ENCODE measurements around the gene JARID2. TPM values are rescaled to one million over a fixed set of nuclear protein-coding genes. Genes with fewer than 3 reads are reported as not detected.
A peak's percentile ranks its signal among the peaks of the same experiment; 100 is the strongest.

The JARID2 gene
- total and polyA plus RNA-seq, 2 of the 8 experiments (the other 6 are each of a cell fraction or from before 2014, with no cell fraction given) = 60.1 to 239 TPM

- Histone ChIP-seq H2AFZ (ENCODE audit: low read length) (no peak overlapping the region), H3K4ac (replicated peaks; ENCODE audit: insufficient read length, low read depth, low read length) (peak overlapping the region; percentile 57), H3K36me3 (ENCODE audit: control insufficient read depth in 2 of 4, insufficient read depth in 4 of 4, low read length in 3 of 4) (0 out of 8 replicates have a peak, but pooled peaks cover 0 to 3% (median 0%) of the 10 kb centered on the region in 4 experiments), H3K18ac (ENCODE audit: extremely low read depth, low read length) (peak overlapping the region; percentile 98), H3K9me3 (ENCODE audit: insufficient read depth in 2 of 2, low read depth in 1 of 2, low read length in 1 of 2) (no peaks in the 10 kb centered on the region), H3K9ac (replicated peaks in 1 of 4; ENCODE audit: extremely low read depth in 1 of 4, low read depth in 3 of 4, low read length in 3 of 4) (peak overlapping the region; percentile 80 to 85 (median 82)), H3K27me3 (replicated peaks in 1 of 4; ENCODE audit: control insufficient read depth in 3 of 4, extremely low read depth in 1 of 4, insufficient read depth in 3 of 4, low read length in 3 of 4) (no peaks in the 10 kb centered on the region), H4K20me1 (replicated peaks in 1 of 2; ENCODE audit: control insufficient read depth in 1 of 2, insufficient read depth in 2 of 2, low read length in 2 of 2) (peaks cover 37 to 46% of the 10 kb centered on the region in 2 experiments), H3K79me1 (ENCODE audit: low read depth, low read length) (no peaks in the 10 kb centered on the region), H4K8ac (ENCODE audit: extremely low read depth, insufficient read depth, low read length) (peak overlapping the region; percentile 3), H3K79me2 (ENCODE audit: control insufficient read depth in 1 of 2, insufficient read depth in 2 of 2, low read length in 2 of 2) (peaks cover 65 to 79% of the 10 kb centered on the region in 2 experiments), H3K27ac (ENCODE audit: low read depth, low read length) (peak overlapping the region; percentile 64; the same call in 1 of the 2 replicates), H3K14ac (ENCODE audit: insufficient read length) (no peak overlapping the region), H3K4me2 (ENCODE audit: insufficient read depth in 1 of 2, low read depth in 2 of 2, low read length in 2 of 2) (peak overlapping the region; percentile 29 to 59), H2BK15ac (ENCODE audit: low read length) (no peak overlapping the region), H3K56ac (replicated peaks; ENCODE audit: insufficient read length, low read depth, low read length) (peak overlapping the region; percentile 94), H2BK120ac (replicated peaks; ENCODE audit: low read depth, low read length) (peak overlapping the region; percentile 75), H2BK20ac (ENCODE audit: low read length) (no peak overlapping the region), H2AK5ac (ENCODE audit: low read depth, low read length) (no peak overlapping the region), H4K5ac (ENCODE audit: insufficient read length, low read depth, low read length) (peak overlapping the region; percentile 93), H2BK12ac (ENCODE audit: low read depth, low read length) (no peak overlapping the region), H3K23me2 (ENCODE audit: low read depth, low read length) (peaks cover 13% of the 10 kb centered on the region), H3K4me3 (ENCODE audit: extremely low read depth in 1 of 4, insufficient read depth in 2 of 4, low read depth in 3 of 4, low read length in 4 of 4) (peak overlapping the region; percentile 94 to 99 (median 96)), H4K91ac (replicated peaks; ENCODE audit: insufficient read length, low read length) (peak overlapping the region; percentile 63), H3K4me1 (replicated peaks in 1 of 4; ENCODE audit: control insufficient read depth in 3 of 4, insufficient read depth in 4 of 4, low read length in 3 of 4) (peaks cover 5 to 17% (median 11%) of the 10 kb centered on the region in 4 experiments), H2BK5ac (ENCODE audit: low read depth, low read length) (peak overlapping the region; percentile 88), H3K23ac (ENCODE audit: insufficient read length) (no peak overlapping the region)
- WGBS, 2 experiments (ENCODE audit: extremely low coverage in 1 of 2, insufficient coverage in 1 of 2, insufficient read length in 1 of 2, insufficient replicate concordance in 2 of 2, low coverage in 1 of 2, low lambda C conversion rate in 2 of 2, missing lambda C conversion rate in 1 of 2) = 3% methylated on average over 43 of the region's 75 CpGs; no CpG with 5 or more reads in 1 of the 2 experiments
- ChIA-PET POLR2A (ENCODE audit: partially characterized antibody) (interaction anchor here (0.6 to 4.0 kb wide), 7 partner anchors 10 to 209 kb away, joined by 3 to 21 read pairs (median 4); no protein-coding TSS in a partner anchor), CTCF (ENCODE audit: partially characterized antibody) (interaction anchor here (0.6 to 0.7 kb wide), 2 partner anchors 324 to 881 kb away, joined by 3 read pairs; no protein-coding TSS in a partner anchor)
- DNase-seq (ENCODE audit: low read depth in 1 of 2, low spot score in 2 of 2) = peak in 1 of 2 experiments; percentile 65
- FAIRE-seq = no peak
- TF ChIP-seq SIN3A (conservative IDR thresholded peaks at IDR 0.05 in 1 of 2, IDR thresholded peaks at IDR 0.05 in 1 of 2; ENCODE audit: low read depth in 1 of 2, low read length in 2 of 2) (0 out of 4 replicates have a peak, but pooled peaks have one; percentile 41 to 46), TBP (IDR thresholded peaks at IDR 0.05; ENCODE audit: low read depth, low read length) (peak; percentile 37; the same call in 1 of the 2 replicates), GABPA (IDR thresholded peaks at IDR 0.05; ENCODE audit: borderline replicate concordance, insufficient read depth, low read length) (no peak), SIRT6 (IDR thresholded peaks at IDR 0.05; ENCODE audit: low read length) (no peak), NANOG (IDR thresholded peaks at IDR 0.05; ENCODE audit: insufficient read depth, low read depth, low read length, poor library complexity, severe bottlenecking) (no peak)
- TF ChIP-seq, protein P1, sequence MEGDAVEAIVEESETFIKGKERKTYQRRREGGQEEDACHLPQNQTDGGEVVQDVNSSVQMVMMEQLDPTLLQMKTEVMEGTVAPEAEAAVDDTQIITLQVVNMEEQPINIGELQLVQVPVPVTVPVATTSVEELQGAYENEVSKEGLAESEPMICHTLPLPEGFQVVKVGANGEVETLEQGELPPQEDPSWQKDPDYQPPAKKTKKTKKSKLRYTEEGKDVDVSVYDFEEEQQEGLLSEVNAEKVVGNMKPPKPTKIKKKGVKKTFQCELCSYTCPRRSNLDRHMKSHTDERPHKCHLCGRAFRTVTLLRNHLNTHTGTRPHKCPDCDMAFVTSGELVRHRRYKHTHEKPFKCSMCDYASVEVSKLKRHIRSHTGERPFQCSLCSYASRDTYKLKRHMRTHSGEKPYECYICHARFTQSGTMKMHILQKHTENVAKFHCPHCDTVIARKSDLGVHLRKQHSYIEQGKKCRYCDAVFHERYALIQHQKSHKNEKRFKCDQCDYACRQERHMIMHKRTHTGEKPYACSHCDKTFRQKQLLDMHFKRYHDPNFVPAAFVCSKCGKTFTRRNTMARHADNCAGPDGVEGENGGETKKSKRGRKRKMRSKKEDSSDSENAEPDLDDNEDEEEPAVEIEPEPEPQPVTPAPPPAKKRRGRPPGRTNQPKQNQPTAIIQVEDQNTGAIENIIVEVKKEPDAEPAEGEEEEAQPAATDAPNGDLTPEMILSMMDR (IDR thresholded peaks at IDR 0.05; ENCODE audit: control extremely low read depth in 1 of 3, insufficient read depth in 1 of 3, low read depth in 1 of 3, low read length in 3 of 3) = peak; percentile 24 to 35 (median 28); a peak in 3 of 4 replicates
Observed at GRCh38 chr6:15247500-15248450, 1.9 kb downstream of the JARID2 start.
